Measurements from ENCODE around the gene ITIH3.

ITIH3 gene

GRCh38 chr3:52835766-52836470 lies 41.3 kb downstream of the ITIH3 start:
- H3K4me3 ChIP-seq (ENCODE audit: low read depth, low read length): no peak overlapping the region
- TF ChIP-seq CTCF (IDR thresholded peaks at IDR 0.05; ENCODE audit: low read depth, low read length): no peak

GRCh38 chr3:52836471-52836845 lies 41.9 kb downstream of the ITIH3 start:
- H3K4me3 ChIP-seq (ENCODE audit: low read depth, low read length): no peak overlapping the region
- no peak for TF ChIP-seq CTCF (IDR thresholded peaks at IDR 0.05; ENCODE audit: low read depth, low read length)

GRCh38 chr3:52836986-52837385 lies 42.4 kb downstream of the ITIH3 start:
- no peak for TF ChIP-seq CTCF (IDR thresholded peaks at IDR 0.05; ENCODE audit: low read depth, low read length)
- H3K4me3 ChIP-seq (ENCODE audit: low read depth, low read length): no peak overlapping the region

- no peak overlapping the region for H3K4me3 ChIP-seq (ENCODE audit: low read depth, low read length)
- no peak for TF ChIP-seq CTCF (IDR thresholded peaks at IDR 0.05; ENCODE audit: low read depth, low read length)
These were observed 44.1 kb downstream of the ITIH3 start for GRCh38 chr3:52838561-52839267.

- H3K4me3 ChIP-seq (ENCODE audit: low read depth, low read length): no peak overlapping the region
- no peak for TF ChIP-seq CTCF (IDR thresholded peaks at IDR 0.05; ENCODE audit: low read depth, low read length)
These were observed 44.6 kb downstream of the ITIH3 start for GRCh38 chr3:52839268-52839575.

GRCh38 chr3:52839892-52840545 lies 45.4 kb downstream of the ITIH3 start:
- no peak overlapping the region for H3K4me3 ChIP-seq (ENCODE audit: low read depth, low read length)

More at GRCh38 chr3:52839892-52840545, 45.4 kb downstream of the ITIH3 start:
- TF ChIP-seq CTCF (IDR thresholded peaks at IDR 0.05; ENCODE audit: low read depth, low read length): no peak

Data from WI38 (cell line).